Heart right ventricle (tissue), 16 donors: ENCODE results near the gene TEX26. TPM values are rescaled to one million over a fixed set of nuclear protein-coding genes. Genes with fewer than 3 reads are reported as not detected.

ENCODE experiments used
- ATAC-seq, 8 donors: fragments of 200-7000 bp; cut with Tn5 transposase; one replicate each; pipeline ENCODE4 v1.9.1; 2020; ENCODE audit warnings: mild to moderate bottlenecking in 8 of 8, moderate library complexity in 8 of 8, moderate number of reproducible peaks in 1 of 8
- DNase-seq, 2 donors: peaks; one replicate each; pipeline ENCODE4 v3.0.0-alpha.2; 2020
- H3K27ac ChIP-seq, 10 donors: fragments of 200-600 bp; sonication (generic) in 2 of 10; one replicate each; pipeline versions ENCODE4 v1.5.0 to v1.8.0; 2020 to 2022; ENCODE audit warnings: mild to moderate bottlenecking in 3 of 10
- H3K27me3 ChIP-seq, 7 donors: fragments of 200-600 bp; one replicate each; pipeline ENCODE4 v1.8.0; 2021 to 2022; ENCODE audit warnings: mild to moderate bottlenecking in 2 of 7
- H3K36me3 ChIP-seq, 9 donors: fragments of 200-600 bp; sonication (generic) in 1 of 9; one replicate each; pipeline versions ENCODE4 v1.5.0 to v1.8.0; 2020 to 2022; ENCODE audit warnings: mild to moderate bottlenecking in 2 of 9
- H3K4me1 ChIP-seq, 9 donors: fragments of 200-600 bp; sonication (generic) in 1 of 9; one replicate each; pipeline versions ENCODE4 v1.5.0 to v1.8.0; 2020 to 2022; ENCODE audit warnings: mild to moderate bottlenecking in 4 of 9
- H3K4me3 ChIP-seq, 10 donors: fragments of 200-600 bp; sonication (generic) in 2 of 10; one replicate each; pipeline versions ENCODE4 v1.5.0 to v1.8.0; 2020 to 2022; ENCODE audit warnings: mild to moderate bottlenecking in 7 of 10, moderate library complexity in 2 of 10
- H3K9me3 ChIP-seq, 11 donors: fragments of 200-600 bp in 10 of 11; sonication (generic) in 2 of 11; one replicate each; pipeline versions ENCODE4 v1.5.0 to v1.8.0; 2013 to 2022; ENCODE audit warnings: mild to moderate bottlenecking in 2 of 11, control low read depth in 1 of 11, moderate library complexity in 1 of 11
- CTCF ChIP-seq, 9 donors: fragments of 200-600 bp; sonication (generic) in 2 of 9; IDR thresholded peaks; one replicate each; pipeline versions ENCODE4 v1.5.0 to v1.8.0; 2021 to 2022; ENCODE audit warnings: antibody characterized with exemption in 9 of 9, mild to moderate bottlenecking in 5 of 9, moderate library complexity in 1 of 9
- WGBS, 2 donors: extraction: QIAGEN DNeasy Blood & Tissue Kit; methylation state at CpG; one replicate each; pipeline ENCODE4 v1.1.7; 2013; ENCODE audit warnings: inconsistent platforms in 1 of 2; 5-methylcytosine and 5-hydroxymethylcytosine counted together
- intact Hi-C, 10 donors: fragments of 100-400 bp; cut with DNase I; formaldehyde crosslinking; loops; one replicate each; pipeline versions ENCODE4 v1.11.1 to v1.14.2; 2022
- polyA plus RNA-seq, 2 donors: library from polyadenylated mRNA; stranded (reverse); fragments of 200-250 nt; gene quantifications; one replicate each; pipeline ENCODE4 v1.2.3, GENCODE V29; 2013
- total RNA-seq, 10 donors: library from RNA; stranded (reverse); fragmentation: NEBNext Ultra II Directional in 3 of 10; extraction: Animal tissue kit (Norgen Biotek cat#: 25700) in 3 of 10; gene quantifications; one replicate each; pipeline versions ENCODE4 v1.2.1 to v1.2.4, GENCODE V29; 2021 to 2023
- donor health status: Arrhythmogenic right ventricular cardiomyopathy.
- donor health status: ischemic (EF 13 %, LVEDD 7.1; RV severe dilation, severe dysfunction).
- donor health status: healthy with polysubstance abuse.
- donor health status: DM: no; HTN: yes; CAD: no.
- donor health status: DM: no; HTN: no; CAD: no.
- donor health status: ischemic (EF 25% LVEDD 6.9; RV normal size, moderate dysfunction).
- donor health status: ischemic (EF 25% LVEDD 5.7; RV mildly dilated, moderate dysfunction).
- donor health status: healthy.
- donor health status: DM: yes; HTN: yes; CAD: no.
- donor health status: Ischemic cardiomyopathy.
- donor health status: ischemic (EF 35%, LVEDD 5.7; RV mildly dilated, moderate dysfunction).
- donor health status: nonischemic (EF 11% LVEDD 7.7; RV severe dilation, severe dysfunction).
- donor health status: DM: yes; HTN: yes; CAD: no.
- donor health status: PGD.
- donor health status: ischemic (EF 29% LVEDD 5.4; RV normal size, mild dysfunction).
- donor health status: nonischemic (EF 23%, LVEDD 6.1; RV moderate dilation, normal function).

Gene TEX26
- total and polyA plus RNA-seq, 12 donors, result not detected

DNA sequence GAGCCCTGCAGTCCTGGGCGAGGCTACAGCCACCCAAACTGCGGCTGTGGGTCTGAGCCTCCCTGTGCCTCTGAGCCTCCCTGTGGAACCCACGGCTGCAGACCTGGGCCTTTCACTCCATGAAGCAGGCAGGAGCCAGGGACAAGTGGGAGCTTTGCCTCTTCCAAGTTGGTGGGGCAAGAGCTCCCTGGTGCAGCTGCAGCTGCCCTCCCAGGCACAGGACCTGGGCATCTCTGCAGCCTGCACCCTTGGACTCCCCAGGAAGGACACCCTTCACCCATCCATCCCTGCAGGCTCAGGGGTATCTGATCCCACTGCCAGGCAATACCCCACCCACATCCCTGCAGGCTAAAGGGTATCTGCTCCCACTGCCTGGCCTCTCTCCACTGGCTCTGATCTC lies 2.3 kb downstream of the TEX26 start:
- Histone ChIP-seq H3K27ac (no peak overlapping the region), H3K27me3 (peaks cover 0 to 22% (median 17%) of the 10 kb centered on the region in 7 donors), H3K36me3 (no peaks in the 10 kb centered on the region), H3K4me3 (no peak overlapping the region), H3K4me1 (peaks cover 0 to 12% (median 4%) of the 10 kb centered on the region in 9 donors), H3K9me3 (peaks cover 0 to 12% (median 0%) of the 10 kb centered on the region in 11 donors)
- intact Hi-C loops, result no loop called here
- ATAC-seq, result no peak
- no peak for TF ChIP-seq CTCF (IDR thresholded peaks at IDR 0.05)
- DNase-seq, result no peak
- 91% methylated on average over 3 of the region's 3 CpGs for WGBS, 2 donors

- peaks cover 0 to 22% (median 13%) of the 10 kb centered on the region in 7 donors for H3K27me3 ChIP-seq
- no peaks in the 10 kb centered on the region for H3K36me3 ChIP-seq
- intact Hi-C loops, result no loop called here
- H3K4me3 ChIP-seq, result no peak overlapping the region
- H3K4me1 ChIP-seq, result peaks cover 0 to 12% (median 4%) of the 10 kb centered on the region in 9 donors
- TF ChIP-seq CTCF (IDR thresholded peaks at IDR 0.05), result no peak
- ATAC-seq (no peak), DNase-seq (no peak)
- no peak overlapping the region for H3K27ac ChIP-seq
- 76 to 86% methylated on average over 4 of the region's 4 CpGs for WGBS, 2 donors
- H3K9me3 ChIP-seq, result peaks cover 0 to 12% (median 0%) of the 10 kb centered on the region in 11 donors
Observed at GRCh38 chr13:30936971-30937370, 4.5 kb downstream of the TEX26 start.

DNA sequence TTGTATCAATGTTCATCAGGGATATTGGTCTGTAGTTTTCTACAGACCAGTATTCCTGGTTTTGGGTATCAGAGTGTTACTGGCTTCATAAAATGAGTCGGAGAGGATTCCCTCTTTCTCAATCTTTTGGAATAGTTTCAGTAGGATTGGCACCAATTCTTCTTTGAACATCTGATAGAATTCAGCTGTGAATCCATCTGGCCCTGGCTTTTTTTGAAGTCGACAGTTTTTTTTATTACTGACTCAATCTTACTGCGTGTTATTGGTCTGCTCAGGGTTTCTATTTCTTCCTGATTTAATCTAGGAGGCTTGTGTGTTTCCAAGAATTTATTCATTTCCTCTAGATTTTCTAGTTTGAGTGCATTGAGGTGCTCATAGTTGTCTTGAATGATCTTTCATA lies 11.4 kb downstream of the TEX26 start:
- DNase-seq (no peak), ATAC-seq (no peak)
- intact Hi-C loops, result no loop called here
- Histone ChIP-seq H3K4me3 (no peak overlapping the region), H3K36me3 (no peaks in the 10 kb centered on the region), H3K27ac (no peak overlapping the region), H3K9me3 (peaks cover 0 to 21% (median 0%) of the 10 kb centered on the region in 11 donors), H3K4me1 (no peaks in the 10 kb centered on the region), H3K27me3 (no peaks in the 10 kb centered on the region)
- 75 to 76% methylated on average over 3 of the region's 3 CpGs for WGBS, 2 donors
- TF ChIP-seq CTCF (IDR thresholded peaks at IDR 0.05), result no peak

DNA sequence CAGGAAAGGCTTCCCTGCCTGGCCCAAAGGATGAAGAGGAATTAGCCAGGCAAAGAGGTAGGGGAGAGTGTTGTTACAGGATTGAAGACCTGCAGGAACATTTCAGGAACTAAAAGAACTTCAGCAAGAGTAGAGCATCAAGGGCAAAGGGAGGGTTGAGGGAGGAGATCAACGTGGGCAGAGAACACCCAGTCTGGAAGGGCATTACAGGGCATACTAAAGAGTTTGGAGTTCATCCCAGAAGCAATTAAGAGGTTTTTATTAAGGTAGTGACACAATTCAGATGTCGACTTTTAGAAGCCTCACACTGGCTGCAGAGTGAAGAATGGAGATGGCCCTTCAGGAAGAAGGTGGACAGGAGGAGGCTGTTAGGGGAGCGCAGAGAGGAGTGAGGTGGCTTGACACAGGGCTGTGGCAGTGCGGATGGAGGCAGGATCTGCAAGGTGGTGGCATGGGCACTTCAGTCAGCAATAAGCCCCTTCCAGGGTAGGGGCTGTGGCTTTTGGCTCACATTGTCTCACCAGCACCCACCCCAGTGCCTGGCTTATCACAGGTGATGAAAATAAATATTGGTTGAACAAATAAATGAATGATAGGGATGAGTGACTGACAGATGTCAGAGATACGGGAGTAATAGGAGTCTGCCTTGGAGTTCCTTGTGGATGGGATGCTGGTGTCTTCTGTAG lies 24.9 kb downstream of the TEX26 start:
- no peak for DNase-seq
- Histone ChIP-seq H3K4me1 (peaks cover 0 to 10% (median 0%) of the 10 kb centered on the region in 9 donors), H3K9me3 (peaks cover 0 to 17% (median 9%) of the 10 kb centered on the region in 11 donors), H3K27me3 (peaks cover 0 to 4% (median 0%) of the 10 kb centered on the region in 7 donors), H3K36me3 (no peaks in the 10 kb centered on the region), H3K27ac (no peak overlapping the region), H3K4me3 (no peak overlapping the region)
- WGBS, 2 donors, result 68 to 74% methylated on average over 5 of the region's 5 CpGs
- intact Hi-C loops, result no loop called here
- no peak for TF ChIP-seq CTCF (IDR thresholded peaks at IDR 0.05)
- peak; percentile 52 to 92 (median 84) for ATAC-seq
